Cardiac fibroblast (primary cell): Measurements from ENCODE around the gene PAFAH1B1.
"Not testable (repeated sequence)": the region's sequence is repeated elsewhere in the genome, so short reads cannot be mapped to it uniquely, and the experiment has no call there.

Experiments
- DNase-seq, 2 donors: peaks; one replicate each; pipeline versions ENCODE4 v3.0.0 to v3.0.0-alpha.2; 2010; ENCODE audit warnings: low read depth in 2 of 2
- H3K4me3 ChIP-seq, 2 donors: replicated peaks in 1 of 2; 1 replicate in 1 of 2; 2 replicates in 1 of 2; pipeline ENCODE4 v1.5.1; 2011; ENCODE audit warnings: low read depth in 2 of 2, low read length in 2 of 2, mild to moderate bottlenecking in 2 of 2, moderate library complexity in 1 of 2
- CTCF ChIP-seq: IDR thresholded peaks from one replicate; pipeline ENCODE4 v1.5.1; 2011; ENCODE audit warnings: low read depth, mild to moderate bottlenecking, low read length, inconsistent platforms

The PAFAH1B1 gene

GRCh38 chr17:2571523-2572303, 21.7 kb upstream of the PAFAH1B1 start:
- no peak for DNase-seq
- no peak for TF ChIP-seq CTCF
- H3K4me3 ChIP-seq = no peak overlapping the region

GRCh38 chr17:2572304-2572609, 21.2 kb upstream of the PAFAH1B1 start:
- H3K4me3 ChIP-seq, DNase-seq: not testable (repeated sequence)

- H3K4me3 ChIP-seq = no peak overlapping the region
- no peak for DNase-seq
- TF ChIP-seq CTCF = no peak
Measured at GRCh38 chr17:2580151-2580550, 13.3 kb upstream of the PAFAH1B1 start.

GRCh38 chr17:2580661-2581060, 12.8 kb upstream of the PAFAH1B1 start:
- no peak overlapping the region for H3K4me3 ChIP-seq
- DNase-seq = peak in 1 of 2 donors; percentile 25
- no peak for TF ChIP-seq CTCF

GRCh38 chr17:2582493-2582892, 11.0 kb upstream of the PAFAH1B1 start:
- no peak for TF ChIP-seq CTCF
- H3K4me3 ChIP-seq = no peak overlapping the region
- DNase-seq = no peak

GRCh38 chr17:2591040-2591640, 2.3 kb upstream of the PAFAH1B1 start:
- no peak overlapping the region for H3K4me3 ChIP-seq
- TF ChIP-seq CTCF = no peak
- DNase-seq = no peak

GRCh38 chr17:2593821-2594721, 617 bp downstream of the PAFAH1B1 start:
- H3K4me3 ChIP-seq = peak overlapping the region; percentile 84 to 89
- DNase-seq = peak; percentile 79 to 84

More at GRCh38 chr17:2593821-2594721, 617 bp downstream of the PAFAH1B1 start:
- no peak for TF ChIP-seq CTCF
